RWPE1 (cell line): ENCODE measurements around the gene UNC13A.

ENCODE experiments used
- CTCF ChIA-PET: fragments of 350-600 bp; sonication (Branson Sonifier 250); formaldehyde crosslinking; extraction: SDS; loops from one replicate; lab custom pipeline; 2021; lab: Yijun Ruan, JAX
- POLR2A ChIA-PET: fragments of 400-600 bp; formaldehyde crosslinking; extraction: SDS; loops from one replicate; lab custom pipeline; 2020; ENCODE audit warnings: antibody characterized with exemption; ENCODE audit not compliant: low non-redundant PET; lab: Yijun Ruan, JAX
- DNase-seq: peaks from one replicate; pipeline ENCODE4 v3.0.0; 2012; ENCODE audit warnings: low spot score
- H3K27ac ChIP-seq: fragments of 450-650 bp; 2 replicates; pipeline ENCODE4 v1.5.1; 2017
- CTCF ChIP-seq: fragments of 450-650 bp; conservative IDR thresholded peaks from 2 replicates; pipeline ENCODE4 v1.5.1; 2017; ENCODE audit warnings: low read depth, mild to moderate bottlenecking

The UNC13A gene

DNA sequence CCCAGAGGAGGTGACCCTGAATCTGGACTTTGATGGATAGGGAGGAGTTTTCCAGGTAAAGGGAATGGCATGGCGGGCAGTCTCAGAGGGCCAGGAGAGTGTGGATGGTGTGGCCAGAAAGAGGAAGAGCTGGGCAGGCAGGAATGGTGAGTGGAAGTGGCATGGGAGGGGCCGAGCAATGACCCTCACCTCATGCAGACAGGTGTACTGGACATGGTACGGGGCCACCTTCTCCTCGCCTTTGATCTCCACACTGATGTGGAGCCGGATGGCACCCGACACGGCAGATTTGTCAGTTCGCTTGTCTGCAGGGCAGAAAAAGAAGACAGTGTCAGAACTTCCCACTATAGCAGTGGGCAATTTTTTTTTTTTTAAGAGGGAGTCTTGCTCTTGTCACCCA, 45.5 kb downstream of the UNC13A start:
- no peak overlapping the region for H3K27ac ChIP-seq
- no peak for DNase-seq
- TF ChIP-seq CTCF = no peak
- ChIA-PET CTCF (interaction anchor here (0.6 kb wide), 1 partner anchor 146 kb away, joined by 3 read pairs; no protein-coding TSS in a partner anchor), POLR2A (no interaction called here)

GRCh38 chr19:17641846-17642245, 46.3 kb downstream of the UNC13A start:
- H3K27ac ChIP-seq = no peak overlapping the region
- CTCF ChIA-PET = no interaction called here
- POLR2A ChIA-PET = no interaction called here
- TF ChIP-seq CTCF = no peak
- no peak for DNase-seq

DNA sequence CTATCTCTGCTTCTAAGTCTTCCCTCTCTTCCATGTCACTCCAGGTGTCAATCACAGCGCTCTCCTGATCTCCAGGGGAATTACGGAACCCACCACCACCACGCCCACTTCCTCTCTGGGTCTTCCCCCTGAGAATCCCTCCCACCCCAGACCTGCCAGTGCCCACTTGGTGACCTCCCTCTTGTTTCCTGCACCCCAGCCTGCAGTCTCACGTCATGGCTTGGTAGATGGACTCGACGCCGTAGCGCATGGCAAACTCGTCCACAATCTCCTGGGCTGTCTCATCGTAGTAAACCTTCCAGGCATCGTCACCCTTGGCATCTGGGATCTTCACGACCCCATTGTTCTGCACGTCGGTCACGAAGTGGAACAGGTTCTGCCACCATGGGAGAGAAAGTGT, 47.0 kb downstream of the UNC13A start:
- POLR2A ChIA-PET = no interaction called here
- TF ChIP-seq CTCF = no peak
- CTCF ChIA-PET = no interaction called here
- no peak overlapping the region for H3K27ac ChIP-seq
- DNase-seq = no peak

GRCh38 chr19:17633700-17634099, 54.5 kb downstream of the UNC13A start:
- ChIA-PET CTCF (no interaction called here), POLR2A (no interaction called here)
- no peak for TF ChIP-seq CTCF
- no peak overlapping the region for H3K27ac ChIP-seq
- no peak for DNase-seq

DNA sequence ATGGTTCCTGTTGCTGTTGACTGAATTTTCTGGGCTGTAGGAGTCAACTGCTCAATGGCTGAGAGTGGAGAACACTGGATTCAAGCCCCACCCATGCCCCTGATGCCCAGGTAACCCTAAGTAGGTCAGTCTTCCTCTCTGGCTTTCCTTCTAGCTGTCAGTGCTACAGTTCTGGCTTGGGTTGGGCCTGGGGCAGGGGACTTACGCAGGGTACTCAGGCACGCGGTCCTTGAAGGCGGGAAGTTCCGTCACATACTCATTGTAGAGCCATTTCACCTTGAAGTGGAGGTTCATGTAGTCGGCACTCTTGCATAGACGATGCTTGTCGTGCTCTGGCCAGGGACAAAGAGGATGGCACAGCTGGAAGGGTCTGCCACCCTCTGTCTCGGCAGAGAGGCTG, 55.6 kb downstream of the UNC13A start:
- CTCF ChIA-PET = no interaction called here
- no peak overlapping the region for H3K27ac ChIP-seq
- POLR2A ChIA-PET = no interaction called here
- no peak for DNase-seq
- TF ChIP-seq CTCF = no peak

DNA sequence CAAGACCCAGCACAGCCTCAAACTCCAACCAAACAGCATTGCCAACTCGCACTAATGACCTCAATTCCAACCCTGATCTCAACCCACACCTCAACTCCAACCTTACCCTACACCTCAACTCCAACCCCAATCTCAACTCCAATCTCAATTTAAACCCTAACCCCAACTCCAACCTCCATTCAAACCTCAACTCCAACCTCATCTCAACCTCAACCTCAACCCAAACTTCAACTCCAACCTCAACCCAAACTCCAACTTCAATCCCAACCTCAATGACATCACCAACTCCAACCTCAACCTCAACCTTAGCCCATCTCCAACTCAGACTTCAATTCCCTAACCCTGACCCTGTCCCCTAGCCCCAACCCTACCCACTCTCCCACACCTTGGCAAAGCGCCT, 58.4 kb downstream of the UNC13A start:
- TF ChIP-seq CTCF = no peak
- DNase-seq = no peak
- ChIA-PET POLR2A (no interaction called here), CTCF (no interaction called here)
- H3K27ac ChIP-seq = no peak overlapping the region

DNA sequence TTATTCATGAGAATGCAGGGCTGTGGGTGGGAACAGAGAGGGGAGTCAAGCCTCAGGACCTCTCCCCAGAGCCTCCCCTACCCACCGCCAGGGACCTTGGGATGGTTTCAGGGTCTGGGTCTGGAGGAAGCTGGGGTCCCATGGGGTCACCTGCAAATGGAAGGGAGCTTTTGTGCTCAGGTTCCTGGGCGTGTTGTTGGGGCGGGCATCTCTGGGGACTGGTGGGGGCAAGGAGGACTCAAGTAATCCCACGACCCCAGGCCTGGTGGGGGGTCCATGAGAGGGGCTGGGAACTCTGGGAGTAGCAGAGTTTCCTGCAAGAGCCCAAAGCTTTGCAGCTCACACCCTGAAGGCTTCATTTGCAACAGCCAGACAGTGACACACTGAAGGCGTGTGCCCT, 60.2 kb downstream of the UNC13A start:
- CTCF ChIA-PET = interaction anchor here (0.6 kb wide), 1 partner anchor 177 kb away, joined by 3 read pairs; no protein-coding TSS in a partner anchor
- H3K27ac ChIP-seq = no peak overlapping the region
- POLR2A ChIA-PET = no interaction called here
- no peak for DNase-seq
- no peak for TF ChIP-seq CTCF
